HG03060 (cell line): ENCODE measurements around the gene FRMPD4.

Experiments
- ATAC-seq: cut with Tn5 transposase; IDR thresholded peaks from one replicate; pipeline ENCODE4 v1.9.1; 2021; ENCODE audit warnings: low read depth, moderate number of reproducible peaks; ENCODE audit not compliant: unreplicated experiment

Gene FRMPD4

DNA sequence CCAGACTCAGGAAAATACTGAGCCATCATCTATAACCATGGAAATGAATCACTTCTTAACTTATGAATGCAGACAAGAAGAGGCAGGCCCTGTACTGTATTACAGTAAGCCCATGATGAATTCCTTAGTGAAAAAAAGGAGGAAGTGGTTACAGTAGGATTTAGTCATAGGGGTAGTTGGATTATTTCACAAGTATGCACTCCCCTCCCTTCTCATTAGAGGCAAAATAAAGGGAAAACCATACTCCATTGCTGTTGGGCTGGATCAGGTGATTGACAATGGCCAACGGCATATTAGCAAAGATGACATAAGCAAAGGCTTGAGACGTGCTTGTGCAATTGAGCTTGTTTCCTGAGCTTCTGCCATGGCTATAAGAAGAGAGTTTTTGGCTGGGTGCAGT, 471.8 kb downstream of the FRMPD4 start:
- ATAC-seq, result no peak

DNA sequence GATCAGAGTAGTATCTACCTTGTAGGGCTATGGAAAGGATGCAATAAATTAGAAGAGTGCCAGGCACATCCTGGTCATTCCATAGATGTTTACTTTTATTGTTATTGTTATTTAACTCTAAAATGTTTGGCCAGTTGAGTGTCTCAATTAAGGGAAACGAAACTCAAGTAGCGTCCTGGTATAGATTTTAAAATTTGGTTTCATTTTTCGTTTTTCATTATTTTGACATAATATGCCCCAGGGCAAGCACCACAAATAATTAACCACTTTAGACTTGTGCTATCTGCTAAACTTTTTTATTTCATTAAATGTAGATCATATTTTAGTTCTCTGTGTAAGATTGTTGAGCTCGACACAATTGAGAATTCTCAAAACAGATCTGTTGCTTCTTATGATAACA, 473.2 kb downstream of the FRMPD4 start:
- no peak for ATAC-seq

DNA sequence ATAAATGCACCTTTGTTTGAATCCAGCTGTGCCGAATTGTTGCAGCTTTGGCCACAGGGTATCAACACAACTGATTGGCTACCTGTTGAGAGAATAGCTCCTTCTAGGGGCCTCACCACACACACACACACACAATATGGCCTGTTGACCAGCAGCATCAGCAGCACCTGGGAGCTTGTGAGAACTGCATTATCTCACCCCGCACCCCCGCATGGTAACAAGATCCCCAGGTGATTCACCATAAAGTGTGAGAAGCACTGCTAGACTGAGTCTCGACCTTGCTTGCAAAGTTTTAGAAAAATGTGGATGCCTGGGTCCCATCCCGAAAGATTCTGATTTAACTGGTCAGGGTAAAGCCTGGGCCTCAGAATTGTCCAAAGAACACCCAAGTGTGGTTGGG, 476.0 kb downstream of the FRMPD4 start:
- no peak for ATAC-seq

DNA sequence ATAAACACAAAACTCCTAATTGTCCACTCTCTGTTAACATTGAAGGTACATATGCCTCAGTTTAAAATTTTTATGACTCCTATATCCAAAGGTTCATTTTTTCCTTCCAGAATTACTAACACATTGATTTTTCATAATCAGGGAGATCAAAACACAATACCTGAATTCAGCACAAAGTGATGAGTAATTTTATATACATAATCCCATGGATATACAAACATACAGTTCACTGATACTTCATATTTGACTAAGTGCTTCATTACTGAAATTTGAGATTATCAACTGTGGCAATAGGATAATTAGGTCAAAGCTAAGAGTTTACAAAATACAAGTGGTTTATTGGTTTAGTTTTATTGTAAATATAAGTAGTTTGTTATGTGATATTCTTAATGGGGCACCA, 476.8 kb downstream of the FRMPD4 start:
- no peak for ATAC-seq

DNA sequence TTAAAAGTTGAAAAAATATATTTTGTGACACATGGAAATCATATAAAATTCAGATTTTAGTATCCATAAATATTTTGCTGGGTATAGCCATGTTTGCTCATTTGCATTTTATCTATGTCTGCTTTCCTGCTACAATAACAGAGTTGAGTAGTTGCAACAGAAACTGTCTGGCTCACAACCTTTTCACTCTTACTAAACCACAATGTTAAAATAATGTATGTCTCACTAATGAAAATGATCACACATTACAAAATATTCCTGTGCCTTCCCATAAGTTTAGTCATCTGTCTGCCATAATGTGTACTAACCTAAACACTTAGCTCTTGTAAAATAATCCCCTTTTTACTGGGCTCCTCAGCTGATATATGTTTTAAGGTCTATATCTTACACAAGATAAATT, 479.0 kb downstream of the FRMPD4 start:
- ATAC-seq, result no peak

DNA sequence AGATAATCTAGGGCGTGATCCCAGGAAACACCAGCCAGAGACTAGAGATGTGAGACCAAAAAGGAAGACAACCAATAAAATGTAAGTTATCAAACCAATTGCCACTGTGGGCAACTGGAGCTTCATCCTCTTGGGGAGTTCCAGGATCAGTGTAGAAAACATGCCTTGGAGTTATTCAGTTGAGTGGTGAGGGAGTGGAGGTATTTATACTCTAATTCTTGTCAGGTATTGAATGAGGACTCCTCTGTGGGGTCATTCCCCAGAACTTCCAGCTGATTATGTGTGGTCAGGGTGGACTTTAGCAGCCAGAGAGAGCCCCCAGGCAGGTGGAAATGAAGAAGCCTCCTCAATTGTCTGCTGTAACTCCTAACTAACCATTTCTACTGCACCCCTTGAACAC, 509.0 kb downstream of the FRMPD4 start:
- ATAC-seq, result no peak

DNA sequence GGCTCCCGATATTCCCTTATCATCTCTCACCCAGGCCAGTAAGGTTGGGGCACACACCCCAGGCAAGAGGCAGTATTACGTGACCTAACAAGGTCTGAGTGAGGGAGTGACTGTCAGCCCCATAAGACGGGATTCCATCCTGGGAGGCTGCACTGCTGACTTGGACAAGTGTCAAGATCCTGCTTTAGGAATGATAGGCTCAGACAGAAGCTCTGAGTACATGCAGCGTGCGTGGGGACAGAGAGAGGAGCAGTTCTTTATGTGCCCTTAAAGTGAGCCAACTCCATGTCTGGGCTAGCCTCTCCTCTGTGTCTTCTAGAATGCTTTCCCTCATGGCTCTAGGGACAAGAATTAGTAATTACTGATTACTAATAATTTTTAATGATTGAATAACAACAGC, 510.7 kb downstream of the FRMPD4 start:
- no peak for ATAC-seq

DNA sequence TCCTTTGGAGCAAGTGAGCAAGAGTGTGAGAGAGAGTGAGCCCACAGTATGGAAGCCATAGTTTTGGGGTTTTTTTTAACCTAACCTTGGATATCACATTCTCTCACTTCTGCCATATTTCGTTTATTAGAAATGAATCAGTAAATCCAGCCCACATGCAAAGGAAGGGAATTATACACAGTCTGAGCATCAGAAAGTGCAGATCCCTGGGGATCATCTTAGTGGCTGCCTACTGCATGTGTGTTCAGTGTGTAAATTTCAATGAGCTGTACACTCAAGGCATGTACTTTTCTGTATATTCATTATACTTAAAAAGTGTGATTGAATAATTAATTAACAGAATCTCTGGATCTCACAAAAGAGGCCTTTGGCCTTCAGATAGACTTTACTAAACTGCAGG, 519.2 kb downstream of the FRMPD4 start:
- no peak for ATAC-seq

DNA sequence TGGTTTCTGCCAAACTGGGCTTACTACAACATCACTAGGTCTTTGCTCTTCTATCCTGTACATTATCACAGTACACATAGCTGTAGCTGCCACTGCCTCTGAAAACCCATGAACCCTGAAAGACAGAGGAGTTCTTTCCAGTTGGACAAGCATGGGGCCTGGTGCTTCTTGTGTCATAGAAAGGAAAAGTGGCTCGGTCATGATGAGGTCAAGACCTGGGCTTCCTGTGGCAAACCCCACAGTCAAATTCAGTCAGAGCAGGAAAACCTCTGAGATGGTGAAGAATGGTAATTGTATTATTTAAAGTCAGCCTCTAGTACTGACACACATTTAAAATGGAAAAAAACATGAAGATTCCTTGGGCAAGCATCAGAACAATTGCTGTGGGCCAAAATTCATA, 519.6 kb downstream of the FRMPD4 start:
- no peak for ATAC-seq

DNA sequence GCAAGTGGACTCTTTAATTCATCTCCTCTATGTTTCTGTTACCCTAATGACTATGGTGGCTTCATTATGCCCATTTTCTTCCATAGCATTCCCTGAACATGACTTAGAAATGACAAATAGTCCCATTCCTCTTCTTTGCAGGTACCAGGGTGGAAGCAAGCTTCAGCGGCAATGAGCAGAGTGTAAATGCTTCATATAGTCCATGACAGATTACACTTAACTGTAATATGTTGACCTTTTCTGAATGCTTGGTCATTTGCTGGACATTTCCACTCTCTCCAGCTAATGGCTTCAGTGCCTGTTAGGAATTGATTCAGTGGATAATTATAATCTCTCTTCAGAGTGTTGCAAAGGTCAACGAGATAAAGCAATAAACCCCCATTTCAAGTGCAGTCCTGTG, 523.2 kb downstream of the FRMPD4 start:
- no peak for ATAC-seq

DNA sequence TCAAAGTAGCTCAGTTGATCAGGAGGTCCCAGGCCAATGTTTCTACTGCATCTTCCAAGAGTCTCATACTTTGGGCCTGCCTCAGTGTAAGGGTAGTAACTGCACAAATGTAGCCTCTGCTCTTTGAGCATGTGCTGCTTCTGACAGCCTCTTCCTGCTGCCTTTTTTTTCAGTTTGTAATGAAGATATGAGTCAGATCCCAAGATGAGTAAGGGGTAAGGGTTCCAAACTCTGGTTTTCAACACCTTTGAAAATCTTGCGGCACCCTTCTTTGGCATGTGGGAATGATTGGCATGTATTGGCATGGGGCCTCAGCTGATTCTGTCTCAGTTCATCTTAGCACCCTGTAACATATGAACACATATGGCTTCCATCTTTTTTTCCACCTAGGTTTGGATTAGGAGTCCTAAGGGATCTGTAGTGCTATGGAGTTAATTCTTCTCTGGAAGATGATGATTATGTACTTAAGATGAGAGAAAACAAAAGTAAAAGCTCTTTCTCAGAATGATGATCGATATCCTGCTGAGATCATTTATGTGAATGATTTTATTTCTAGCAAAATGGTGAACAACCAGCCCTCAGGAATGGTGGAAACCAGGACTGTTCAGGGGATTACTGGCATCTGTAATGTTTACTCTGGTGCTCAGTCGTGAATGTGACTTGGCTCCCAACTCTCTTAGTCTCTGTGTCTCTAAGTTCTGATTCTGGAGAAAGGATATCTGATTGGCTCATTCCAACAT, 534.3 kb downstream of the FRMPD4 start:
- ATAC-seq, result no peak

DNA sequence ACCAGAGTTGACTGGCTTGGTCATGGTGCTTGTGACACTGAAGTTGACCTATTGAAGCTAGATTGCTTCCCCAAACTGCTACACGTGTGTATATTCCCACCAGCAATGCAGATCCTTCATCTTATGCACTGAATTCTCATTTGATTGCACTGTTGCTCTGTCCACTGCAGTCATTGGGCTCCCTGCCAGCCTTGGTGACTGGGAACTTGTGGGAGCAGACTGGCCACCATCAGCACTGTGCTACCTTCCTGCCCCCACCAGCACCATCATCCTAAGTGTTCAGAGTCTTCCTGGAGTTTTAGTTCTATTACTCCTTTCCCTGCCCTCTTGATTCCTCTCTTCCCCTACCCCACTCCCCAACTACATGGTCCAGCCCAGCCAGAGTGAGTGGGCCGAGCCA, 535.2 kb downstream of the FRMPD4 start:
- no peak for ATAC-seq

DNA sequence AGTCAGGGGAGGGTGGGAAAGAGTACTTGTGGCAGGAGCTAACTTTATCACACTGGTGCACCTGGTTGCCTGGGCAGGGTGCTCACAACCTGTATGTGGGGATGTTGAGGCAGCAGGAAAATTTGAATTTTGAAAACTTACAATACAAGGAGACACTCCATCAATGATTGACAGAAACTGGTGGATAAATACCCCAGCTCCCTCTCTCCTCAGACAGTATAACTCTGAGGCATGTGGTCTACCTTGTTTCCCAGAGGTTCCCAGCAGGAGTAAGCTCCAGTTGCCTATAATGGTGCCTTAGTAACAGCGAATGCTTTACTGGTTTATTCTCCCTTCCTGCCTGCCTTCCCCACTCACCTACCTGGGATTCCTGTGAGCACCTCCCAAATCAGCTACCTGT, 541.2 kb downstream of the FRMPD4 start:
- no peak for ATAC-seq

DNA sequence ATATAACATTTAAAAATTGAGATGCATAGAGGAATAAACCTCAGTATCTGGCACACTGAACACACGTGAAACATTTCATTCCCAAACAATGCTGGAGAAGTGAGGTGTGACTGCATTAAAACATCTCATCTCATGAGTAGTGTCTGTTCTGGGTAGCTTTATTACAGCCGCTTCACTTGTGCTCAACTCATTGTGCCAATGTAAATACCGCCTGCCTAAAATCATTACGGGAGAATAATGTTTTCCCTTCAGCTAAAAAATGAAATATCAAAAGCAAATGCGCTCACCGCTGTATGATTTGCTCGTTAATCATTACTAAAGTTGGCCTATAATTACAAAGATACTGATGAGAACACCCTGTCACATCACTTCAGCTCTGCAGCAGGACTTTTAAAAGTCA, 542.8 kb downstream of the FRMPD4 start:
- ATAC-seq, result no peak

DNA sequence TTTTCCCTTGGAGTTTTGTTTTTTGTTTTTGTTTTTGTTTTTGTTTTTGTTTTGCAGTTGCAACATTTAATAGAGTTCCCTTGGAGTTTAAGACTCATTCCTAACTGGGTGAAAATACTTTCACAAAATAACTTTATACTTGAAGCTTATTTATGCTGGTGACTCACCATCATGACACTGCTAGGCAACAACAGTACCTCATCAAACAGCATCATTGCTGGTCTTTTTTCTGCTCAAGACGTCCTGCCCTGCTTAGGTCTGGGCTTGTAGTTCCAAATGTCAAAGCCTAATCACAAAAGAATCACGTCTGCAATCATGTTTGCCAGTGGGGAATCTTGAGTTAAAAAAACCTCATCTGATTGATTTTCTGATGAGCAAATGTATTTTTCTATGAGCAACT, 547.3 kb downstream of the FRMPD4 start:
- no peak for ATAC-seq

DNA sequence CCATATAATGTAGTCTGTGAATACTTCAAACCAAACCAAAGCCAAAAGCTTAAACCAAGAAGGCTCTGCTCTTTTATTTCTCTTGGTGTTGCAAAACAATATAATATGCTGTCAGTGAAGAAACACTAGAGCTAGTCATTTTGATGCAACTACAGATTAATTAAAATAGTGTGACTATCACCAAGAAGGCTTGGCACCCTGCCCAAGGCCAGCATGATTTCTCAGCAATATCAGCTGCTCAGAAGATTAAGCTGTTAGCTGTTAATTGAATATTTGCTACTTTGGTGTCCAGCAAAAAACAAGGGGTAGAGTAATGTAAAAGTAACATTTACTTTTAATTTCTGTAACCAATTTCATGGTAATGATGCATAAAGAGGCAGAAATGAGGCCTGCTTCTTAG, 548.1 kb downstream of the FRMPD4 start:
- ATAC-seq, result no peak

DNA sequence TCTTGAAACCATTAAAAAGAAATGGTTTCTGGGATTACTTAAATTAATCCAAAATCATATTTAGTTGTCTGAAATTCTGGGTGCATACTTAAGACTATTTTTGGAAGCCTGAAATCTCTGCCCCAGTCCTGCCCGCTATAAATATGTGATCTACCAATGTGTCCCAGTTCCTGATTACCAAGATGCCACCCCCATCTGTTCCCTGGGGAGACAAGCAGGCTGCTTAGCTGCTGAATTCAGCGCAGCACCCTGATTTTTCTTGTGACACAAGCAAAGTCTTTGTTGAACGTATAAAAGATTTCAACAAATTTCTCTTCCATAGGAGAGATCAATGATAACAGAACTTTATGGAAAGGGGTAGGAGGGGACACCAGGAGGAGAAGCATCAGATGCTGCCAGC, 552.4 kb downstream of the FRMPD4 start:
- no peak for ATAC-seq

DNA sequence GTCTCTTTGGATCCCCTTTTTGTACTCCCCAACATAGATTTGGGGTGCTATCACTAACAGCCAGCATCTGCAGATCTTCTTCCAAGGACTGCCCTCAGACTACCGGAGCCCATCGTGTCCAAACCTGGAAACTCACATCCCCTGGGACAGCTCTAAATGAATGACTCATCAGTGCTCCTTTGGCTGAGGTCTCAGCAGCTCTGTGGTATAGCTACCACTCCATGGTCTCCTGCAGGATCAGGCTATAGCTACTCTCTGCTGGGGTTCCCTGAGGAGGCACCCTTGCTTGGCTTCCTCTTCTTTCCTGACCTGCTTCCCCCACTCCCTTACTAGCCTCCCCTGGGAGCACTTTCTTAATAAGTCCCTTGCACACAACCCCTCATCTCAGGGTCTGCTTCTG, 555.5 kb downstream of the FRMPD4 start:
- ATAC-seq, result no peak

DNA sequence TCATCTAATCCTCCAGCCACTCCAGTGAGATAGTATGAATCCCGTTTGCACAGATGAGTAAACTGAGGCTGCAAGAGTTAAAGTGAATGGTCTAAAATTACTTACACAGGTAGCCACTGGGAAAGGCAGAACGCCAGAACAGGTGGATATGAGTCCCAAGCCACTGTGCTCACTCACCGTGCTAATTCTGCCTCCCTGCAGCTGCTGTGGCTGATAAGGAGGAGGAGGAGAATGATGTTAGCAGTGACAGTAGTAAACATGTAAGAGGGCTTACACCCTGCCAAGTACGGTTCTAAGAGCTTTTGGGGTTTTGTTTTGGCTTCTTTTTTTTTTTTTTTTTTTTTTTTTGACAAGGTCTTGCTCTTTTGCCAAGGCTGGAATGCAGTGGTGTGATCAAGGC, 562.5 kb downstream of the FRMPD4 start:
- no peak for ATAC-seq

DNA sequence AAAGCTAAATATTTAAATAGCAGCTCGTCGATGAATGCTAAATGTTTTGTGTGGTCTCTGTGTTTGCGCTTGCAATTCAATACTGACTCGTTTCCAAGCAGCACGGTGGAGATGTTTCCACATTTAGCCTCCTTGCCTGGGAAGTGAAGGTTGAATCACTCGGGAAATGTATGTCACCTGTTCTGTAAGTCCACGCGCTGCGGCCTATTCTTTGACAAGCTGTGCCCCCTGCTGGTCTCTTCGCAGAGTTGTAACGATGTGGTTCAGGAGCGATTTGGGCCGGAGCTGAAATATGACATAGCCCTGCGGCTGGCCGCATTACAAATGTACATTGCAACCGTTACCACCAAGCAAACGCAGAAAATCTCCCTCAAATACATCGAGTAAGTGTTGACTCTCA, 563.4 kb downstream of the FRMPD4 start:
- ATAC-seq, result no peak

DNA sequence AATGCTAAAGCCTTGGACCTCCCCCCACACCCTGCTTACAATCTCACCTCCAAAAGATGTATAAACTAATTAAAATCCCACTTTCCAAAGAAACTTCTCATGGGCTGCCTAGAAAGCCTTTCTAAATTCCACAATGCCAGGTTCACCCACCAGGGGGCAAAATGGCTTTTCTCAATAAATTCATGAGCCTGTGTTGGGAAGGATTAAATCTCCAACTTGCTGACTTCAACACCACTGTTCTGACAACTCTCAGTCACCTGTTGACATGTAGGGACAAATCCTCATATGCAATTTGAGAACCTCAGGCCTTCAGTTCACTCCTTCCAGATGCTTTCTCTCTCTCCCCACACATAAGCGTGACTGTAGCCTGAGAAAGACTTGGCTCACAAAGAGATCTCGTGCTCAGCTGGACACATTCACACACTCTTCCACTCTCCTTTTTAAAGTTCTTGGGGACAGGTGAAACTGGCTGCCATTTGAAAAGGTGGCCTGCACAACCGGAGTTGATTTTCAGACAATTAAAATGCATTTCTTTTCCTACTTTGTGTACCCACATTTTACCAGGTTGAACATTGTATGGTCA, 564.3 kb downstream of the FRMPD4 start:
- ATAC-seq, result no peak

DNA sequence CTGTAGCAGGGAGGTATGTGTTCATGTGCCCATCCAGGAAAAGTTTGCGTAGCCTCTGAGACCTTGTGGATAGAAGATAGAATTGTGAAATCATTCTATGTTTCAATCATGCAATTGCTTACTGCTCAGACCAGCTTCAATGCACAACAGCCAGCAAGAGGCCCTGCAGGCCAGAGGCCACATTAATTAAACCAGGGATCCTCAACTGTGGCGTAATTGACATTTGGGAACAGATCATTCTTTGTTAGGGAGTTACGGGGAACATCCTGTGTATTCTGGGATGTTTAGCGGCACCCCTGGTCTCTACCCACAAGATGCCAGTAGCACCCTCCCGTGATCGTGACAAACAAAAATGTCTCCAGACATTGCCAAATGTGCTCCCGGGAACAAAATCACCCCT, 566.4 kb downstream of the FRMPD4 start:
- ATAC-seq, result no peak

DNA sequence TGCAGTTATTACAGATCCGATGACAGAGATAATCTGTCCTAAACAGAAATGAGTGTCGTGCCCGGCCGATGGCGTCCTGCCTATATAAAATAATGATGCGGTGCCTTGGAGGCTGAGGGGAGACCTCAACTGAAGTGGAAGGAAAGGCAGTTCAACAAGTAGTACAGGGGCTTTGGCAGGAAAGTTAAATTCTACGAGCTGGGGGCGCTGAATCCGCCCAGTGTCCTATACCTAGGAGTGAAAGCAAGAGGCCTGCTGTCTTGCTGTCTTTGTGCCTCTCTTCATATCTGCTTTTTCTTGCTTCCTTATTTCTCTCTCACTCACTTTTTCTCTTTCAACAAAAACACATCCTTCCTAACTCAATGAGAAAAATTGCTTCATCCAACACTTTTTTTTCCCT, 570.8 kb downstream of the FRMPD4 start:
- no peak for ATAC-seq
